GM23248 (cell line): ENCODE data around the gene TEAD1.

Experiments used
- EZH2 ChIP-seq: fragments of 200-600 bp; sonication (generic); IDR thresholded peaks from 2 replicates; pipeline ENCODE4 v1.6.1; 2018; ENCODE audit warnings: antibody characterized with exemption, mild to moderate bottlenecking; ENCODE audit not compliant: insufficient read depth, poor library complexity, severe bottlenecking
- EZH2phosphoT487 ChIP-seq: fragments of 200-600 bp; sonication (generic); IDR thresholded peaks from 2 replicates; pipeline ENCODE4 v1.6.1; 2018; ENCODE audit warnings: antibody characterized with exemption, moderate library complexity, mild to moderate bottlenecking, low read depth; ENCODE audit not compliant: insufficient read depth

DNA sequence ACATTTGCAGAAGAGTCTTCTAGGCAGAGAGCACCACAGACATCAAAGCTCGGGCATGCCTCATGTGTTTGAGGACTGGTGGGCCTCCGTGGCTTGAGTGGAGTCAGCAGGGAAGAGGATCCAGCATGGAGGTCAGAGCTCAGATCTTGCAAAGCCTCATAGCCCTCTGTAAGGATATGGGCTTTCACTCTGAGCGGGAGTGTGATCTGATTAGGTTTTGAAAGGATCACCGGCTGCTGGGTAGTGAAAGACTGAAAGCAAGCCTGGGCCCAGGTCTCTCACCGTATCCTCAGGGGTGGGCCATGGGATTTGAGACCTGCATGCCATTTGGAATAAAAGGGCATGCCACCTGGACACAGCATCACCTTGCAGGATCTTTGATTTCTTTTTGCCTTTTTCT lies 112.7 kb downstream of the TEAD1 start:
- TF ChIP-seq EZH2phosphoT487 (no peak), EZH2 (no peak)
